GM19035 (cell line): Measurements from ENCODE around the gene NOTCH1.

Experiments
- ATAC-seq: cut with Tn5 transposase; IDR thresholded peaks from one replicate; pipeline ENCODE4 v1.9.1; 2021; ENCODE audit not compliant: unreplicated experiment

The NOTCH1 gene

DNA sequence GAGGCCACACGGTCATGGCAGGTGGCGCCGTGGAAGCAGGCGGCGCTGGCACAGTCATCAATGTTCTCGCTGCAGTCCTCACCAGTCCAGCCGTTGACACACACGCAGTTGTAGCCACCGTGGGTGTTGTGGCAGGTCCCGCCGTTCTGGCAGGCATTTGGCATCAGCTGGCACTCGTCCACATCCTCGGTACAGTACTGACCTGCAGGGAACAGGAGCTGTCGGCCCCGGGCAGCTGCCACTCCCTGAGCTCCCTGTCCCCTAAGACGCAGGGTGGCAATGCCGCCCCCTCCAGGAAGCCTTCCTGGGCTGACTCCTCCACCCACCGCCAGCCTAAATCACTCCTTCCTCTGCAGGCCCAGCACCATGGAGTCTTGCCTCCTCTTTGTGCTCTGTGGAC is 27.2 kb downstream of the NOTCH1 start:
- ATAC-seq: no peak

DNA sequence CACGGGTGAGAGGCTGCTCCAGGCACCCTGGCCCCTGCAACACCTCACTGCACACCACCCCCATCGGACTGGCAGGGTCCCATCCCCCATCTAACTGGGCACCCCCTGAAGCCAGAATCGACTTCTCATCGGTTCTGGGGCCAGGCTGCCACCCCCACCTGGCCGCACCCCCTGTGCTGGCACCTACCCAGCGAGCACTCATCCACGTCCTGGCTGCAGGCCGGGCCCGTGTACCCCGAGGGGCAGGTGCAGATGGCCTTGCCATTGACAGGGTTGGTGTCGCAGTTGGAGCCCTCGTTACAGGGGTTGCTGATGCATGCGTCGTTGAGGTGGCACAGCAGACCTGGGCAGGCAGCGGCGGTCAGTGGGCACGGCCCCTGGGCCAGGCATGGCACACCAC is 27.9 kb downstream of the NOTCH1 start:
- no peak for ATAC-seq

DNA sequence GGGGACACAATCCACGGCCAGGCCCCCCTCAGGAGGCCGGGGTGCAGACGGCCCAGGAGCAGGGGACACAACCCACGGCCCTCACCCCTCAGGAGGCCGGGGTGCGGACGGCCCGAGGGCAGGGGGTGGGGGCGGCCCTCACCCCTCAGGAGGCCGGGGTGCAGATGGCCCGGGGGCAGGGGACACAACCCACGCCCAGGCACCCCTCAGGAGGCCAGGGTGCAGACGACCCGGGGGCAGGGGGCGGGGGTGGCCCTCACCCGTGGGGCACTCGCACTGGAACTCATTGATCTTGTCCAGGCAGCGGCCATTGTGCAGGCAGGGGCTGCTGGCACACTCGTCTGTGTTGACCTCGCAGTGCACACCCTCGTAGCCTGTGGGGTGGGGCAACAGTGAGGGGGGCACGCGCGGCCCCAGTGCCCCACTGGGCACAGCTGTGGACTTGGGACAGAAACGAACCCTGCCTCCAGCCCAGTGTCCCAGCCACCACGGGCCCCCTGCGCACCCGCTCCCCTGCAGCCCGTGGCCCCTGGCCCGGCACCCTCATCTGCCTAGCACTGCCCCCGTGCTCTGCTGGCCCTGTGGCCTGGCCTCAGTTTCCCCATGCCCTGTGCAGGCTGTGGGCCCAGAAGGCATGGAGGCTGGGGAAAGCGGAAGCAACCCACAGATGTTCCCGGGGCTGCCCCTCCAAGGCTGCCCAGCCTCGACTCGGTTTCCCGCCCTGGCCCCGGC is 28.7 kb downstream of the NOTCH1 start:
- no peak for ATAC-seq

DNA sequence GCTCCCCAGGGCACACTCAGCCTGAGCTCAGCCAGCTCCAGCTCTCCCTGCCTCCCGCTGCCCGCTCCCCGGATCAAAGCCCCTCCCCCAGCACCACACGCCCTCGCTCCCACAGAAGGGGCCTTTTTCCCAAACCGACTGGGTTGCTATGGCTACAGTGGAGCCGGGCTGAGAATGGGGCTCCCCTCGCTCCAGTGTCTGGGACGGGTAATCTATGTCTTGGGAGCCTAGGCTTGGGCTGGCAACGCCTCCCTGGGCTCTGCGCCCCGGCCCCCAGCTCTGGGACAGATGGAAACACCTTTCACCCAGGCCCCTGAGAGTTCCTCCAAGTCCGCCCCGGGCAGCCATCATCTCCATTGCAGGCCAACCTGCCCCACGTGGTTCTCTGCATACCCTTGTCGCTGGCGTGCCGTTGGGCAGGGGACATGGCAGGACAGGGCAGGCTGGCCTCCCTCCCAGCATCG is 29.6 kb downstream of the NOTCH1 start:
- ATAC-seq: no peak

DNA sequence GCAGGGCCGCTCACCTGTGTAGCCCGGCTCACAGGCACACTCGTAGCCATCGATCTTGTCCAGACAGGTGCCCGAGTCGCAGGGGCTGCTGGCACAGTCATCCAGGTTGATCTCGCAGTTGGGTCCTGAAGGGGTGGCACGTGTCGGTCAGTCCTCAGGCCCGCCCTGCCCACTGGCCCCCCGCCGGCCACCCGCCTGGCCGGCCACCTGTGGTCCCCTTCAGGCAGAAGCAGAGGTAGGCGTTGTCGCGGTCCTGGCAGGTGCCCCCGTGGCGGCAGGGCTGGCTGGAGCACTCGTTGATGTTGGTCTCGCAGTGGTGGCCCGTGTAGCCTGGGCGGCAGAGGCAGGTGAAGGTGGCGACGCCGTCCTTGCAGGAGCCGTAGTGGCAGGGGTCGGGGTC is 30.6 kb downstream of the NOTCH1 start:
- ATAC-seq: no peak

DNA sequence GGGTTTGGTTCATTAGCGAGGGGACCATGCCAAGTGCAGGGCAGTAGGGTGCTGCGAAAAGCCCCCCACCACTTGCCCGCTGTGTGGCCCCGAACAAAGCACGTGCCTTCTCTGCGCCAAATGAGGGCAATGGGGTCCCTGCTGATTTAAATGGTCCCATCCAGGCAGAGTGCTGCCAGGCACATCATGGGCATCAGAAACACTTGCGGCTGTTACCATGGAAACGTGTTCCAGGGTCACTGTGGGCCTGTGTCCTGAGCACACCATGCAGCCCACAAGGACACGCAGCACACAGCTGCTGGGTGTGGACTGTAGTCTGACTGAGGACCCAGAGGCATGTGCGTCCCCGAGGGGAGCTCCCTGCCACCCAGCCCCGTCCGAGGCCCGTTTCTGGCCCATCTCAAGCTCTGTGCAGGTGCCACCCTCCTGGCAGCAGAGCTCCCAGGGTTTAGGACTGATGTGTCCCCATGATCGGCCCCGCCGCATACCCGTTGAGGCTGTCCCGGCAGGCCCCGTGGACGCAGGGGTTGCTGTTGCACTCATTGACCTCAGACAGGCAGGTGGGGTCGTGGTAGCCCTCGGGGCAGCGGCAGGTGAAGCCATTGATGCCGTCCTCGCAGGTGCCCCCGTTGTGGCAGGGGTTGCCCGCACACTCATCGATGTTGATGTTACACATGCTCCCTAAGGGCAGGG is 31.7 kb downstream of the NOTCH1 start:
- ATAC-seq: no peak

DNA sequence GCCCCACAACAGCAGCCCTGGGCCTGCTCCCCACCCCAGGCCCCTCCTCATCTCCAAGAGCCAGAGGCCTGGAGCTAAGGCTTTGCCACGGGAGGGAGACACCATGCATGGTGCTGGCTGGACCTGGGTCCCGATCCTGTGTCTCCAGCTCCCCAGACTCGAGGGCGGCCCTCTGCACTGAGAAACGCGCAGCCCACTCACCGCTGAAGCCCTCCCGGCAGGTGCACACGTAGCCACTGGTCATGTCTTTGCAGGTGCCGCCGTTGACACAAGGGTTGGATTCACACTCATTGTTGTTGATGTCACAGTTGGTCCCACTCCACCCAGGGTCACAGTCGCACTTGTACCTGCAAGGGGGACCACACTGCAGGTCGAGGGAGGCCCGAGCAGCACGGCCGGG is 32.7 kb downstream of the NOTCH1 start:
- no peak for ATAC-seq

DNA sequence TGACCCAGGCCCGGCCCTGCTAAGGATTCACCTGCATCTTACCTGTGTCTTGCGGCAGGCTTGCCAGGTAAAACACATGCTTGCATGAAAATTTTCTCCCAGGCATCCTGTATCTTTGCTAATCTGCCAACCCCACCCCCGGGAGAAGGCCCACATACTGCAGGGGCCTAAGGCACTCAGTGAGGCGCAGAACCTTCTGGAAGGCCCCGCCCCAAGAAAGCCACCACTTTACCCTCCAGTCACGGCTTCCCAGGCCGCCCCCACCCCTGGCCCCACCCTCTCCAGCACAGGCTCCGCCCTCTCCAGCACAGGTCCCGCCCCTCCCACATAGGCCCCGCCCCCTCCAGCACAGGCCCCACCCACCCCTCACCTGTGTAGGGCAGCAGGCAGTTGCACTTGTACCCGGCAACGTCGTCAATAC is 33.2 kb downstream of the NOTCH1 start:
- no peak for ATAC-seq

DNA sequence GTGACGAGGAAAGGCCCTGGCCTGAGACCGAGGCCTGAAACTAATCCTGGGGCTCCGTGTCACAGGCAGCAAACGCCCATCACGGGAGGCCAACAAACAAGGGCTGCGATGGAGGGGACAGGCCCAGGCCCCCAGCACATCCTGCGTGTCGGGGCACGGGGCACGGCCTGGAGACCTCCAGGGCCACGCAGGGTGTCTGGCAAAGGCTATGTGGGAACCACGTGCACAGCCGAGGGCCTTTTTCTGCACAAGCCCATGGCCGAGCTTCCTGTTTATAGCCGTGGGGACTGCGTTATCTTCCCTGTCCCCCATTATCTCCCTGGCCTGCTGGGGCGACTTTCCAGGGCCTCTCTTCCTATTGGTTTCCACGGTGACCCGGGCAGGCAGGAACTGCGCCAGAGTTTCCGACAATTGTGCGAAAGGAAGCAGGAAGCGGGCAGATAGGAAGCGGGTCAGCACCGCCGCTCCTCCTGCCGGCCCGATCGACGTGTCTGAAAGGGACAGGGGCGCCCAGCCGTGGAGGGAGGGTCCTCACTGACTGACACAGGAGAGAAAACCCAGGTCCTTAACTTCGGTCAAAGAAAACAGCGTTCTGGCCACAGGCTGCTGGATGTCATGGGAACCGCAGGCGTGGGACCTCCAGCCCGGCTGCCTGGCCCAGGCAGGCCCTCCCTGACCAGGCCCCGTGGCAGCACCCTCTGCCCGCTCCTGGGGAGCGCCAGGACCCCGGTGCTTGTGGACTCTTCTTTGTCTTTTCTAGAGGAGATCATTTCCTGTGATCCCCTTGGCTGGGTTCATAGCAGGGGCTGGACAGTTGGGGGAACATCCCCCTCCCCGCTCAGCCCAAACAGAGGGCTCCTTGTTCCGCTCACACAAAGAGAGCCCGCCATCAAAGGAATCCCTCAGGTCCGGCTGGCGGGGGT is 33.9 kb downstream of the NOTCH1 start:
- no peak for ATAC-seq

DNA sequence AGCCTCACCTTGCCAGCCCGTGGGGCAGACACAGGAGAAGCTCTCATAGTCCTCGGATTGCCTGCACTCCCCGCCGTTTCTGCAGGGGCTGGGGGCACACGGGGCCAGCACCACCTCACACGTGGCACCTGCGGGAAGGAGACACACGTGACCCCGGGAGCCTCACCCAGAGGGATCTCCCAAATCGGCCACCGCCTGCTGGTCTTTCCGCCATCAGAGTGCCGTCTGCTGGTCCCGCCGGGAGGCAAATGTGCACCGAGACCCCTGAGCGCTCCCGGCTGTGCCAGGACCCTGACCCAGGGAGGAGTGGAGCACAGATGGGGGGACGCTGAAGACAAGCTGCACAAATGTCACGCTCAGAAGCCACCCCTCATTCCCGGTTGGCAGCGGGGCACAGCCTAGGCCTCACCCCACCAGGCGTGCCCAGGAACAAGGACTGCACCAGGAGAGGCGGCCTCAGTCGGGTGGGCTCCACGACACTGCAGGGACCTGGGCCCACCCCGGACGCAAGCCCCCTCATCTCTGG is 34.6 kb downstream of the NOTCH1 start:
- ATAC-seq: no peak

DNA sequence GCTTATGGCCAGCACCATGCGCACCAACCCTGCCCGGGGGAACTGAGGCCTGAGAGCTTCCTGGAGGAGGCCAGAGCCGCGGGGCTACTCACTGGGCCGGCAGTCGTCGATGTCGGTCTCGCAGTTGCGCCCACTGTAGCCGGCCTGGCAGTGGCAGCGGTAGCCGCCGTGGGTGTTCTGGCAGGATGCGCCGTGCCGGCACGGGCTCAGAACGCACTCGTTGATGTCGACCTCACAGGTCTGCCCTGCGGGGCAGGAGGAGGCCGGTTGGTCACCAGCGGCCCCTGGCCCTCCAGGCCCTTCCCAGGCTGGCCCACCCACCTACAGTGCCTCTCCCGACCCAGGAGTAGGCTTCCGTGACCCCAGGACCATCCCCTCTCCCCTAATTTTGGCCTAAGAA is 35.3 kb downstream of the NOTCH1 start:
- ATAC-seq: no peak

DNA sequence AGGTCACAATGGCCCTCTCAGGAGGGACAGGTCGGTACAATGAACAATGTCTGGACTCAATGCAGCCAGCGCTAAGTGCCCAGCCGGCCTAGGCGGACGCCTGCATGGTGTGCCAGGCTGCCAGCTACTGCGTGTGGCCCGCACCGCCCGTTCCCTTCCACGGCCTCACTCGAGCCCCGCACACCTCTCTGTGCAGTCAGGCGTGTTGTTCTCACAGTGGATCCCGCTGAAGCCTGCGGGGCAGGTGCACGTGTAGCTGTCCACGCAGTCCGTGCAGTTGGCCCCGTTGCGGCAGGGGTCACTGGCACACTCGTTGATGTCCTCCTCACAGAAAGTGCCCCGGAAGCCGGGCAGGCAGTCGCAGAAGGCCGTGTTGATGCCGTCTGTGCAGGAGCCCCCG is 36.3 kb downstream of the NOTCH1 start:
- ATAC-seq: no peak

DNA sequence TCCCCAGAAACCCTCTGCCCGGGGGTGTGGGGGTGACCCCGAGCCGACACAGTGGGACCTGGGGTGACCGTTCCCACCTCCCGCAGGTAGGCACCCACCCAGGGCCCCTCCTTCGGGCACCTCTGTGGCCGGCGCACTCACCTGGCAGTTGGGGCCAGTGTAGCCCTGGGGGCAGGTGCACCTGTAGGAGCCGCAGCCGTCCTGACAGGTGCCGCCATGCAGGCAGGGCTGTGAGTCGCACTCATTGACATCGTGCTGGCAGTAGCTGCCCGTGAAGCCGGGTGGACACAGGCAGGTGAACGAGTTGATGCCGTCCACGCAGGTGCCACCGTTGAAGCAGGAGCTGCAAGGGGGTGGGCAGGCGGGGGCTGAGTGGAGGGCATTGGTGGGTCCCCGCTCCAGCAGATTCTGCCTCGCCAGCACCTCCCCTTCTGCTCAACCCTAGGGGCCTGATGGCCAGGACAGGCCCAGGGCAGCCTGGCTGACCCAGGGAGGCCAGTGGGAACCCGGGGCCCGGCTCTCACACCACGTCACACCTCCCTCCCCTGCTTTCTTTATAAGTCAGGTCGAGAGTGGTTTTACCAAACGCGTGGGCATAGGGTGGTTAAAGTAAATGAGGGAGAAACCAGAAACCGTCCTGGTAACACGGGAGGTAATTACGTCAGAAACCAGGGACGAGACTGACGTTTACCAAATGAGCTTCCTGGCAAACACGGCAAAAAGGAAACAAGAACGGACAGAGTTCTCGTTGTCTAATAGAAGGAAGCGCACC is 36.9 kb downstream of the NOTCH1 start:
- ATAC-seq: no peak

DNA sequence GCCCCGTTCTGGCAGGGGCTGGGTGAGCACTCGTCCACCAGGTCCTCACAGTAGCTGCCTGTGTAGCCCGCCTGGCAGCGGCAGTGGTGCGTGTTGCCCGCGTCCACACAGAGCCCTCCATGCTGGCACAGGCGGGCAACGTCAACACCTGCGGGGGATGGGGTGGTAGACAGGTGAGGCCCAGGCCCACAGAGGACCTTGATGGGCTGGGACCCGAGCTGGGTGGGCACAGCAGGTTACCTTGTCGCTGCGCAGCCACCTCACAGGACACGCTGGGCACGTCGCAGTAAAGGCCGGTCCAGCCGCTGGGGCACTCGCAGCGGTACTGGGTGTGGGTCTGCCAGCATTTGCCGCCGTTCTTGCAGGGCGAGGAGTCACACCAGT is 37.9 kb downstream of the NOTCH1 start:
- no peak for ATAC-seq

DNA sequence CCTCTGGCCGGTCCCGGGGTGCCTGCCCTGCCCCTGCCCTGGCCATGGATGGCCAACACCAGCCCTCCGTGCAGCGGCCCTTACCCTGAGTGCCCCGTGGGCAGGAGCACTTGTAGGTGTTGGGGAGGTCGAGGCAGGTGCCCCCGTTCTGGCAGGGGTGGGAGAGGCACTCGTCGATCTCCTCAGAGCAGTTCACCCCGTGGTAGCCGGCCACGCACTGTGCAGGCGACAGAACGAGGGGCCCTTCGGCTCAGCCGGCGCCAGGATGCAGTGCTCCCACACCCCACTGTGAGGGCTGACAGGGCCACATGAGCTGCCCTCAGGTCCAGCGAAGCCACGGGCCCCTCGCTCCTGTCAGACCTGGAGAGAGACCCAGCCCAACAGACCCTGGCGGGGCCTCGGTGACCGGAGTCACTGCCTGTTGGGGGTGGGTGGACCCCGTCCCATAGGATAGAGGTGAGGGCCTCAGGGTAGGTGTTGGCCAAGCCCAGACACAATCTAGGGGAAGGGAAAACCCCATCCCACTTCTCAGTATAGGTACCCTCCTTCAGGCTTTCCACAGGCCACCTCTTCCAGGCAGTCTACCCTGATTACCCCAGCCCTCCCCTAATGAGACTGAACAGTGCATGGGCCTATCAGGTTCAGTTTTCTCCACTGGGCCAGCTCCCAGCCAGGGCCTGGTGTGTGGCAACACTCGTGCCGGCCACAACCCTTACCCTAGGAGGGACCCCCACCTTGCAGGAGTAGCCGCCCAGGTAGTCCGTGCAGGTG is 38.4 kb downstream of the NOTCH1 start:
- no peak for ATAC-seq

DNA sequence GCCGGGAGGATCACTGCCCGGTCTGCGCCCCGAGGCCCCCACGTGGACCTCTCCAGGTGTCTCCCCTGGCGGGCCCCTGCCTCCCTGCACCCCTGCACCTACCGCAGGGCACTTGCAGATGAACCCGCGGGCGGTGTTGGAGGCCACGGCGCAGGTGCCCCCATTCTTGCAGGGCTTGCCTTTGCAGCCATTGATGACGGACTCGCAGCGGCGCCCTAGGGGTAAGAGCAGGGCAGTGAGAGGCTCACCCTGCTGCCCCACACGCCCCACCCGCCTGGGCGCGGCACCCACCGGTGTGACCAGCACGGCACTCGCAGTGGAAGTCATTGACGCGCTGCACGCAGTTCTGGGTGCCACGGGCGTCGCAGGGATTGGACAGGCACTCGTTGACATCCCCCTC is 39.4 kb downstream of the NOTCH1 start:
- ATAC-seq: no peak

DNA sequence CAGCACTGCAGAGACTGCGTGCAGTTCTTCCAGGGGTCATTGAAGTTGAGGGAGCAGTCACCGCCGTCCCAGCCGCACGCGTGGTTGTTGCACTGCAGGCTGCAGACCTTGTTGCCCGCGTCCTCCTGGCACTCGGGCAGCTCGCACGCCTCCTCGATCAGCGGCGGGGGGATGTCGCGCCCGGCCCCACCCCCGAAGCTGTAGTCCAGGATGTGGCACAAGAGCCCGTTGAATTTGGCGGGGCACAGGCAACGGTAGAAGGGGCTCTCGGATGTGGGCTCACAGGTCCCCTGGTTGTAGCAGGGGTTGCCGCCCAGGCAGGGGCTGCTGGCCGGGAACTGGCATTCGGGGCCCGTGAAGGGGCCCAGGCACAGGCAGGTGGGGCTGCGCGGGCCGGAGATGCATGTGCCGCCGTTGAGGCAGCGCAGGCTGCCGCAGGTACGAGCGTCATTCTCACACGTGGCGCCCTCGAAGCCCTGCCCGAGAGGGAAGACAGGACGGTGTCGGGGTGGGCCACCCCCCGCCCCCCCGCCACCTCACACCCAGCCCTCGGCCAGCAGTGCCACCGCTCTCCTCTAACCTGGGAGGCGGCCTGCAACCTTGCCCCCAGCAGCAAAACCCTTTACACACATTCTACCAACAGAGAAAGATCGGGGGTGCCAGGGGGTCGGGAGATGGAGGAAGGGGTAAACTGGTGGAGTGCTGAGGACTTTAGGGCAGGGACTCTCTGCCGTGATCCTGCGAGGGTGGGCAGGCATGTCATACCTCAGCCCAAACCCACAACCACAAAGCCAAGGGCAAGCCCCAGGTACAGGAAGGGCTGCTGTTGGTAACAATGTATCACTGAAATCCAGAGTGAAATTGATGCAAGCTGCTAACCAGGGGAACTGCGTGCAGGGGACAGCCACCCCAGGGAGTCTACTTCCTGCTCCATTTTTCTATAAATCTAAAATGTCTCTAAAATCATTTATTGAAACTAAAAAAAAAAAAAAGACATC is 40.1 kb downstream of the NOTCH1 start:
- no peak for ATAC-seq

DNA sequence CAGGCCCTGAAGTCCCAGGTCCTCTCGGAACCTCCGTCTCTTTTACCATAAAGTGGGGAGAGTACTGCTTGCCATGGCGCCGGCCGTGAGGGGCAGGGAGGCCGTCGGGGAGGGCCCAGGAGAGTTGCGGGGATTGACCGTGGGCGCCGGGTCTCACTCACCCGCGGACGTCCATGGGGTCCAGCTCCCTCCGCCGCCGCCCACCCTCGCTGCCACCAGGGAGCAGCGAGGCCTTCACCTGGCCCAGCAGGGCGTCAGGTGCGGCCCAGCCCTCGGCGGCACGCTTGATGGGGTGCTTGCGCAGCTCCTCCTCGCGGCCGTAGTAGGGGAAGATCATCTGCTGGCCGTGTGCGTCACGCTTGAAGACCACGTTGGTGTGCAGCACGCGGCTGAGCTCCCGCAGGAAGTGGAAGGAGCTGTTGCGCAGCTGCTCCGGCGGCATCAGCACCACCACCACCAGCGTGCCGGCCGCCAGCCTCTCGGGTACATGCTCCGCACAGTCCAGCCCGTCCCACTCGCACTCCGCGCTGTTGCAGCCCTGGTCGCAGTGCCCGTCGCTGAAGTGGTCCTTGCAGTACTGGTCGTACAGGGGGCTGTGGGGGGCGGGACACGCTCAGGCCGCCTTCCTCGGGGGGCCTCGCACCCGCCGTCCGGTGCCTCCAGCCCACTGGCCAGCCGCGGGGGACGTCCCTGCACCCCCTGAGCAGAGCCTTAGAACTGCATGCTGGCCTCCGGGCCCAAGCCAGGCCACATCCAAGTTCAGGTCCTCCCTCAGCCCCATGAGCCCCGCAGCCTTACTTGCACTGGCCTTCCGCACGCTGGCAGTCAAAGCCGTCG is 41.1 kb downstream of the NOTCH1 start:
- ATAC-seq: no peak
